Mesodermal cell (in vitro differentiated cells): ENCODE results near the gene GTF2IRD1.

Experiments used
- H3K27ac ChIP-seq: 2 replicates; pipeline ENCODE4 v1.7.0; 2013; ENCODE audit warnings: mild to moderate bottlenecking, low read depth, low read length, moderate library complexity; ENCODE audit not compliant: severe bottlenecking
- H3K36me3 ChIP-seq: 2 replicates; pipeline ENCODE4 v1.7.1; 2013; ENCODE audit warnings: mild to moderate bottlenecking, low read length, moderate library complexity; ENCODE audit not compliant: control insufficient read depth, insufficient read depth
- H3K4me1 ChIP-seq: one replicate; pipeline ENCODE4 v1.7.1; 2013; ENCODE audit warnings: mild to moderate bottlenecking, low read length; ENCODE audit not compliant: insufficient read depth, control insufficient read depth, poor library complexity, severe bottlenecking
- H3K4me3 ChIP-seq: 2 replicates; pipeline ENCODE4 v1.7.0; 2013; ENCODE audit warnings: low read length, control low read depth, mild to moderate bottlenecking; ENCODE audit not compliant: insufficient read depth, poor library complexity, severe bottlenecking; ENCODE audit errors: extremely low read depth
- H3K9me3 ChIP-seq: 2 replicates; pipeline ENCODE4 v1.7.1; 2013; ENCODE audit warnings: mild to moderate bottlenecking, low read length, moderate library complexity; ENCODE audit not compliant: control insufficient read depth
- WGBS, 2 experiments: methylation state at CpG; one replicate each; pipeline ENCODE4 v1.1.5; 2013; ENCODE audit warnings: missing lambda C conversion rate in 2 of 2; ENCODE audit not compliant: insufficient coverage in 2 of 2; 5-methylcytosine and 5-hydroxymethylcytosine counted together

GTF2IRD1 gene

DNA sequence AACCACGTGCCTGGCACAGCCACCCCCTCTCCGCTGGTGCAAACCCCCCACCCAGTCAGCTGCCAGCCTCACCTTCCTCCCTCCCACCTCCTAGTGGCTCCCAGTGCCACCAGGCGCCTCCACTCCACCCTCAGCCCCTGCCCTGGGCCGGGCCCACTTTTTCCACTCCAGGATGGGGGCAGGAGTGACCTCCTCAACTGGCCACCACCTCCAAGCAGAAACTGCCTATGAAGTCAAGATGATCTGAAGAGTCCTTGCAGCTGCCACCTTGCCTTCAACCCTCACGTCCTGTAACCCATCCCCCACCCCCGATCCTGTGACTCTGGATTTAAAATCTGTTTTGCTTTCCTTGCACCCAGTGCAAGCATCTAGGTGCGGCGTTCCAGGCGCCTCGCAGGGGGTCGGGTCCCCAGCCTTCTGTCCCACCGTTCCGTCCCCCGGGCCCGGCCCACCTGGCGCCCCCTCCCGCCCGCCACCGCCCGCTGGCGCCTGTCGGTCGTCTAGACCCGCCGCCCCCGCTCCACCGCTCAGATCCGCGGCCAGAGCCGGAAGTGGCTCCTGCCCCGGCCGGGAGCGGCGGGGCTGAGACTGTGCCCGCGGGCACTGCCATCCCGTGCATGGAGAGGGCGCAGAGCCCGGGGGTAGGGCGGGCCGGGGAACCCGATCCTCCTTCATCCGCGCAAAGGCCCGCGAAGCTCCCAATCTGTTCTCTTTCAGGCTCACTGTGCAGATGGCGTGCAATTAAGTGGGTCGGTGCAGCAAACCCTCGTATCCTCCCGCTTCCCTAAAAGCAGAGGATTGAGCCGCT is 152.6 kb downstream of the GTF2IRD1 start:
- peaks cover 11% of the 10 kb centered on the region for H3K36me3 ChIP-seq
- H3K4me3 ChIP-seq, result peak overlapping the region; percentile 11
- no peak overlapping the region for H3K27ac ChIP-seq
- no peaks in the 10 kb centered on the region for H3K9me3 ChIP-seq
- 27 to 46% methylated on average over 15 to 45 of the region's 51 CpGs for WGBS, 2 experiments
- peaks cover 11% of the 10 kb centered on the region for H3K4me1 ChIP-seq

DNA sequence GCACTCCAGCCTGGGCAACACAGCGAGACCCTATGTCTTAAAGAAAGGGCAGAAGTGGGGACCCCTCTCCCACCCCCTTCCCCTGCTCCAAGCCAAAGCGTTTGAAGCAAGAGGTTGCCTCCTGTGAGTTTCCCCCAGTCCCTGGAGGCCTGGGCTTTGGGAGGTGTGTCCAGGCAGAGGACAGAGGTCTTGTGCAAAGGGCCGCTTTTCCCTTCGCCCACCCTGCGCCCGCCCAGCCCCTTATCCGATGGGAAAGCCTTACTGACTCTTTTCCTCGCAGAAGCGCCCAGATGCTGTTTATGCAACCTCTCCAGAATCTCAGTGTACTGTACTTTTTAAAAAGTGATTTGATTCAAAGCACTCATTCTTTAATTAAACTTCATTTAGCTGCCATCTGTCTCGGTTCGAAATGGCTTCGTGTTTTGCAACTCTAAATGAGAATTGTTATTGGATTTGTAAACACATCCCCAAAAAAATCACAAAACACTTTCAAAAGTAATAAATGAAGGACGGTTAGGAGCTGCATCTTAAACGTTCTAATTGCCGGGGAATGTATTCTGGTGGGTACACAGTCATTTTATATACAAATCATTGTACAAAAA is 153.3 kb downstream of the GTF2IRD1 start:
- Histone ChIP-seq H3K36me3 (peaks cover 8% of the 10 kb centered on the region), H3K4me1 (peaks cover 11% of the 10 kb centered on the region), H3K9me3 (no peaks in the 10 kb centered on the region), H3K4me3 (no peak overlapping the region), H3K27ac (no peak overlapping the region)
- 82 to 91% methylated on average over 5 to 7 of the region's 15 CpGs for WGBS, 2 experiments

DNA sequence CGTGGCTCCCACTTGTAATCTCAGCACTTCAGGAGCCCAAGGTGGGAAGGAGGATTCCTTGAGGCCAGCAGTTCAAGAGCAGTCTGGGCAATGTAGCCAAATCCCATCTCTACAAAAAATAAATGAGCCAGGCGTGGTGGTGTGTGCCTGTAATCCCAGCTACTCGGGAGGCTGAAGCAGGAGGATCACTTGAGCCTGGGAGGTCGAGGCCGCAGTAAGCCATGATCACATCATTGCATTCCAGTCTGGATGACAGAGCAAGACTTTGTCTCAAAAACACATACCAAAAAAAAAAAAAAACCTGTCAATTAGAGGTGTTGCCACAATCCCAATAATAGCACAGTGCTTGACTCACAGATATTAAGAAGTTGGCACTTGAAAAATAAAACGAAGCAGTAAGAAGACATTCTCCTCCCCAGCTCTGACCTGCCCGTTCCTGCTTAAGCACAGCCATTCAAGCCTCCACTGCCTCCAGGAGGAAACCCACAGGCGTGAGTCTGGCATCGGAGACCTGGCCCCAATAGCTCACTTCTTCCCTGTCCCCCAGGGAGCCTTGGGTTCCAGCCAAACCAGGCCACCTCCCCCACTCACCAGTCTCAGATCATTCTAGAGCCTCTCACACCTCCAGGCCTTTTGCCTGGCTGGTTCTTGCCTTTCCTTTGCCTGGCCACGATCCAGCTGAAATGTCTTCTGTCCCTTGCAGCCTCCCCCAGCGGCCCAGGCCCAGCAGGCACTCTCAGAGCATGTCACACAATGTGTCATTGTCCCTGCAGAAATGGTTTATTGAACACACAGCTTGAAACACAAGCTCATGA is 158.5 kb downstream of the GTF2IRD1 start:
- Histone ChIP-seq H3K4me1 (peaks cover 5% of the 10 kb centered on the region), H3K9me3 (no peaks in the 10 kb centered on the region), H3K4me3 (no peak overlapping the region), H3K27ac (peak overlapping the region; percentile 7), H3K36me3 (no peaks in the 10 kb centered on the region)
- WGBS, 2 experiments, result 66 to 80% methylated on average over 7 to 11 of the region's 11 CpGs

DNA sequence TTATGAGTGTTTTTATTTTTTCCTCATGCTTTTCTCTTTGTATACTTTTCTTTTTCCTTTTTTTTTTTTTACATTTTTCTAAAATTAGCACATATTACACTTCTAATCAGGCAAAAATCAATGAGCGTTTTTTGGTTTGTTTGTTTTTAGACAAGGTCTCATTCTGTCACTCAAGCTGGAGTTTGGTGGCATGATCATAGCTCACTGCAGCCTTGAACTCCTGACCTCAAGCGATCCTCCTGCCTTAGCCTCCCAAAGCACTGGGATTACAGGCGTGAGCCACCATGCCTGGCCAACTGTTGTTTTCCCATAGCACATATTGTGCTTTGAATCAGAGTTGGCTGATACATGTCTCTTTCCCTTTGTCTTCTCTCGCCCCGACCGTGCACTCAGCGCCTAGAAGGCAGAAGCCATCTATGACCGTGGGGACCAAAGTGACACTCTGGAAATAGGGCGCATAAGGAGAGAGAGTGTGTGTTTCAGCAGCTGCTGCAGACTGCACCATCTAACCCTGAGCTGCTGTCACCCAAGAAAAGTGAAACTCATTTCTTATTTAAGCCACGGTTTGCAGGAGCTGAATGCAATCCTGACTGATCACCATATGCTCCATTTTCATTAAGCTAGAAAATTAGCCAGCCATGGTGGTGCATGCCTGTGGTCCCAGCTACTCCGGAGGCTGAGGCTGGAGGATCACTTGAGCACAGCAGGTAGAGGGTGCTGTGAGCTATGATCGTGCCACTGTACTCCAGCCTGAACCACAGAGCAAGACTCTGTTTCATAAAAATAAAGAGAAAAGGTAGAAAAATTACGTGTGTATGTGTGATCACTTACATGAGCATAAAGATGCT is 162.5 kb downstream of the GTF2IRD1 start:
- Histone ChIP-seq H3K36me3 (no peaks in the 10 kb centered on the region), H3K4me3 (no peak overlapping the region), H3K9me3 (no peaks in the 10 kb centered on the region), H3K4me1 (peaks cover 10% of the 10 kb centered on the region), H3K27ac (no peak overlapping the region)
- WGBS, 2 experiments, result 94% methylated on average over 9 to 11 of the region's 13 CpGs

DNA sequence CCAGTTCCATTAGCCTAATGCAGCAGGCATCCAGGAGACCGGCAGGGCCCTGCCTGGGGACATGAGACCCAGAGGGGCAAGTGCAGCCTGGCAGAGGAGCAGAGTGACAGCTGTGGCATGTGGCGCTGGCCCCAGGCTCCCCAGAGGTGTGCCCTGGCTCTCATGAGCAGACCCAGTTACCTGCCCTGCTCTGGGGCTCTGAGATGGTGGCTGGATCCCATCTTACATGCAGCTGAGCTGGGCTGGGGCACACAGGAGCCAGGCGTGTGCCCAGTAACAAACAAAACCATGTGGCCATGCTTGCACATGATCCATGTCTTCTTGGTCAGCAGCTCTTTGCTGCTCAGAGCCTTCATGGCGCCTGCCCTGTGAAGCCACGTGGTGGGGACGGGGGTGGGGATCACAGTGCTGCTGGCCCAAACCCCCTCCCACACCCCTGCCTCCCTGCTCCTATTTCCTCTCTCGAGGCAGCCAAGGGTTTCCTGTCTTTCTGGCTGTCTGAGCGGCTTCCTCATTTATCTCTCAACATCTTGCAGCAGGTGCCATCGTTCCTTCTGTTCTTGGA is 163.6 kb downstream of the GTF2IRD1 start:
- WGBS, 2 experiments, result 59 to 60% methylated on average over 7 of the region's 9 CpGs
- H3K4me1 ChIP-seq, result peaks cover 10% of the 10 kb centered on the region
- H3K27ac ChIP-seq, result no peak overlapping the region
- no peaks in the 10 kb centered on the region for H3K9me3 ChIP-seq
- no peaks in the 10 kb centered on the region for H3K36me3 ChIP-seq
- no peak overlapping the region for H3K4me3 ChIP-seq

DNA sequence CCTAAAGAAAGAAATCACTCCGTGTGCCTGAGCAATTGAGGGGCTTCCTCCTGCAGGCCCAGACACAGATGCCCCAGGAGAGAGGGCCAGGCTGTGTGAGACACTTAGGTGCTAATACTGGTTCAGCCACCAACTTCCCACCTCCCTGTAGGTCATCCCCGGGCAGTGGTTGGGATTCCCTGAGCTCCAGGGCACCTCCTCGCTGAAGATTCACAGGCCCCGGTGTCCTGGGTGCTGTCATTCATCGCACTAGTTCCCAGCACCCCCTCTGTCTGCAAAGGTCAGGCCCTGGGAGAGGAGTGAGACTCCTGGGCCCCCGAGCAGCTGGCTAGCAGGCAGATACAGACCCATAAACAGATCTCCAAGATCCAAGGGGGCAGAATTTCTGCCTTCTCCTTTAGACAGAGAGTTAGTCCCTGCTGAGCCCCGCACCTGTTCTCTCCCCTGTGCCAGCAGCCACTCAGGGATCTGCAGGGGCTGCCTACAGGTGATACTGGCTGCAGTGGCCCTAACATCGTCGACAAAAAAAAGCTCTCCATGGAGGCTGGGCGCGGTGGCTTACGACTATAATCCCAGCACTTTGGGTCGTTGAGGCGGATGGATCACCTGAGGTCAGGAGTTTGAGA is 165.6 kb downstream of the GTF2IRD1 start:
- Histone ChIP-seq H3K36me3 (no peaks in the 10 kb centered on the region), H3K9me3 (no peaks in the 10 kb centered on the region), H3K4me3 (no peak overlapping the region), H3K27ac (no peak overlapping the region), H3K4me1 (peaks cover 10% of the 10 kb centered on the region)
- WGBS, 2 experiments, result 80 to 84% methylated on average over 12 to 14 of the region's 14 CpGs

DNA sequence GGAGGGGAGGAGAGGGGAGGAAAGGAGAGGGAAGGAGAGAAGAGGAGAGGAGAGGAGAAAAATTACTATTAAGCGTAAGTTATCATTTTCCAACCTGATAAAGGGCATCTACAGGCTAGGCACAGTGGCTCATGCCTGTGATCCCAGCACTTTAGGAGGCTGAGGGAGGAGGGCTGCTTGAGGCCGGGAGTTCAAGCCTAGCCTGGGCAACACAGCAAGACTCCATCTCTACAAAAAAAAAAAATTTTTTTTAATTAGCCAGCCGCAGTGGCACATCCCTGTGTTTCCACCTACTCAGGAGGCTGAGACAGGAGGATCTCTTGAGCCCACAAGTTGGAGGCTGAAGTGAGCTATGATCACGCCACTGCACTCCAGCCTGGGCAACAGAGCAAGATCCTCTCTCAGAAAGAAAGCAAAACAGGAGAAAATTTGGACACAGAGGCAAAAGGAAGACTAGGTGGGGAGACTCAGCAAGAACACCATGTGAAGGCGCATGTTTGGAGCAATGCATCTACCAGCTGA is 168.6 kb downstream of the GTF2IRD1 start:
- no peak overlapping the region for H3K4me3 ChIP-seq
- no peaks in the 10 kb centered on the region for H3K9me3 ChIP-seq
- no peak overlapping the region for H3K27ac ChIP-seq
- H3K4me1 ChIP-seq, result peaks cover 4% of the 10 kb centered on the region
- WGBS, 2 experiments, result 92 to 93% methylated on average over 3 of the region's 5 CpGs
- H3K36me3 ChIP-seq, result no peaks in the 10 kb centered on the region

DNA sequence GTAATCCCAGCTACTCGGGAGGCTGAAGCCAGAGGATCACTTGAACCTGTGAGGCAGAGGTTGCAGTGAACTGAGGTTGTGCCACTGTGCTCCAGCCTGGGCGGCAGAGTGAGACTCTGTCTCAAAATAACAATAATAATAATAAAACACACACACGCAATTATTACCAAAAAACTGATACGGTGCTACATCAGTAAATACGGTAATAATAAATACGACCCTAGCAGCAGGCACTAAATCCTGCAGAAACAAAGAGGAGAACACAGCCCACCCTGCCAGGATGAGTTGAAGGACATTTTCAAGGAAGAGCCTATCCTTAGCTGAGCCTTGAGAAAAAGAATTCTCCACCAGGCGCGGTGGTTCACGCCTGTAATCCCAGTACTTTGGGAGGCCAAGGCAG is 169.4 kb downstream of the GTF2IRD1 start:
- Histone ChIP-seq H3K36me3 (no peaks in the 10 kb centered on the region), H3K9me3 (no peaks in the 10 kb centered on the region), H3K27ac (no peak overlapping the region), H3K4me1 (no peaks in the 10 kb centered on the region), H3K4me3 (no peak overlapping the region)
- 93 to 97% methylated on average over 4 to 6 of the region's 9 CpGs for WGBS, 2 experiments

DNA sequence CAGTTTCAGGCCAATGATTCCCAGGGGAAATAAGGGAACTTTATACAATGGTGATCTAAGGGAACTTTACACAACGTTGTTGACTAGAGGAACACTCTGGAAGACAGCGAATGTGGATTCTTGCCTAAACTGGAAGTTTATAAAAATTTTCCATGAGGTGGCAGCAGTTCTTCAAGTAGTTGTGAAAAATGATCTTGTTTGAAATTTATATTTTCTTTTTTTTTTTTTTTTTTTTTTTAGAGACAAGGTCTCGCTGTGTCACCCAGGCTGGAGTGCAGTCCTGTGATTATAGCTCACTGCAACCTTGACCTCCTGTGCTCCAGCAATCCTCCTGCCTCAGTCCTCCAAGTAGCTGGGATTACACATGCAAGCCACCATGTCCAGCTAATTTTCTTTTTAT is 171.7 kb downstream of the GTF2IRD1 start:
- no peak overlapping the region for H3K4me3 ChIP-seq
- 79 to 100% methylated on average over 2 to 3 of the region's 3 CpGs for WGBS, 2 experiments
- no peaks in the 10 kb centered on the region for H3K36me3 ChIP-seq
- H3K4me1 ChIP-seq, result no peaks in the 10 kb centered on the region
- H3K9me3 ChIP-seq, result no peaks in the 10 kb centered on the region
- H3K27ac ChIP-seq, result no peak overlapping the region
